SK-N-SH treated with all-trans-retinoic acid at 6 μM for 48 hours (cell line): Measurements from ENCODE around the gene DCAF7.

Experiments used
- ATAC-seq: fragments of 200-7000 bp; cut with Tn5 transposase; 3 replicates; pipeline ENCODE4 v1.9.1; 2020; ENCODE audit warnings: mild to moderate bottlenecking, moderate library complexity
- CSDC2 ChIP-seq: fragments of 250-450 bp; sonication (Bioruptor Pico); IDR thresholded peaks from 2 replicates; pipeline ENCODE4 v1.5.0; 2020; ENCODE audit warnings: mild to moderate bottlenecking, moderate library complexity
- CSRNP3 ChIP-seq: fragments of 250-450 bp; sonication (Bioruptor Pico); IDR thresholded peaks from 2 replicates; pipeline ENCODE4 v1.5.1; 2021; ENCODE audit warnings: mild to moderate bottlenecking, moderate library complexity
- ESRRG ChIP-seq: fragments of 250-450 bp; sonication (Bioruptor Pico); IDR thresholded peaks from 2 replicates; pipeline ENCODE4 v1.6.1; 2021; ENCODE audit warnings: mild to moderate bottlenecking
- GLIS3 ChIP-seq: fragments of 250-450 bp; sonication (Bioruptor Pico); IDR thresholded peaks from 2 replicates; pipeline ENCODE4 v1.5.0; 2020; ENCODE audit warnings: mild to moderate bottlenecking, moderate library complexity
- ISL1 ChIP-seq: fragments of 250-450 bp; sonication (Bioruptor Pico); IDR thresholded peaks from 2 replicates; pipeline ENCODE4 v2.1.2; 2022; ENCODE audit warnings: mild to moderate bottlenecking, moderate library complexity
- PATZ1 ChIP-seq: fragments of 250-450 bp; sonication (Bioruptor Pico); IDR thresholded peaks from 2 replicates; pipeline ENCODE4 v1.8.0; 2020; ENCODE audit warnings: mild to moderate bottlenecking, moderate library complexity, borderline replicate concordance
- POU6F1 ChIP-seq: fragments of 250-450 bp; sonication (Bioruptor Pico); IDR thresholded peaks from 2 replicates; pipeline ENCODE4 v1.8.0; 2021; ENCODE audit warnings: low read depth, mild to moderate bottlenecking, moderate library complexity, borderline replicate concordance
- PPARA ChIP-seq: fragments of 250-450 bp; sonication (Bioruptor Pico); IDR thresholded peaks from 2 replicates; pipeline ENCODE4 v1.5.0; 2020; ENCODE audit warnings: mild to moderate bottlenecking, borderline replicate concordance
- RARB ChIP-seq: fragments of 250-450 bp; sonication (Bioruptor Pico); IDR thresholded peaks from 2 replicates; pipeline ENCODE4 v1.8.0; 2021; ENCODE audit warnings: mild to moderate bottlenecking, moderate library complexity
- SNAI2 ChIP-seq: fragments of 250-450 bp; sonication (Bioruptor Pico); IDR thresholded peaks from 2 replicates; pipeline ENCODE4 v1.5.0; 2020; ENCODE audit warnings: mild to moderate bottlenecking, moderate library complexity
- TCF4 ChIP-seq: fragments of 250-450 bp; sonication (Bioruptor Pico); IDR thresholded peaks from 2 replicates; pipeline ENCODE4 v1.8.0; 2021; ENCODE audit warnings: mild to moderate bottlenecking, moderate library complexity, borderline replicate concordance
- TOX ChIP-seq: fragments of 250-450 bp; sonication (Bioruptor Pico); IDR thresholded peaks from 2 replicates; pipeline ENCODE4 v1.8.0; 2021; ENCODE audit warnings: mild to moderate bottlenecking, moderate library complexity, borderline replicate concordance
- ZC3H10 ChIP-seq: fragments of 250-450 bp; sonication (Bioruptor Pico); IDR thresholded peaks from 2 replicates; pipeline ENCODE4 v1.5.1; 2021; ENCODE audit warnings: mild to moderate bottlenecking, moderate library complexity
- ZFP3 ChIP-seq: fragments of 250-450 bp; sonication (Bioruptor Pico); IDR thresholded peaks from 2 replicates; pipeline ENCODE4 v1.5.0; 2020; ENCODE audit warnings: mild to moderate bottlenecking, moderate library complexity
- ZNF565 ChIP-seq: fragments of 450-650 bp; formaldehyde crosslinking; conservative IDR thresholded peaks from 2 replicates; pipeline ENCODE4 v1.5.0; 2020; ENCODE audit warnings: low read depth, mild to moderate bottlenecking, moderate library complexity
- ZNF8 ChIP-seq: fragments of 450-650 bp; formaldehyde crosslinking; IDR thresholded peaks from 2 replicates; pipeline ENCODE4 v1.5.0; 2020; ENCODE audit warnings: mild to moderate bottlenecking, moderate library complexity
- TF ChIP-seq, protein P1 (sequence below): fragments of 250-450 bp; sonication (Bioruptor Pico); IDR thresholded peaks from 2 replicates; pipeline ENCODE4 v1.5.0; 2020; ENCODE audit warnings: mild to moderate bottlenecking, moderate library complexity

DCAF7 gene

GRCh38 chr17:63538693-63539595 is 11.3 kb upstream of the DCAF7 start:
- no peak for TF ChIP-seq ZFP3
- TF ChIP-seq GLIS3: no peak
- TF ChIP-seq CSRNP3: no peak
- no peak for TF ChIP-seq ZC3H10 (CRISPR knock-in tag)
- no peak for TF ChIP-seq TOX
- TF ChIP-seq ISL1 (CRISPR knock-in tag): no peak
- TF ChIP-seq ZNF565: no peak
- TF ChIP-seq RARB (CRISPR knock-in tag): no peak
- TF ChIP-seq TCF4 (CRISPR knock-in tag): no peak
- TF ChIP-seq PPARA (CRISPR knock-in tag): no peak
- TF ChIP-seq SNAI2: no peak
- TF ChIP-seq CSDC2 (CRISPR knock-in tag): no peak
- no peak for TF ChIP-seq ESRRG
- TF ChIP-seq POU6F1 (CRISPR knock-in tag): no peak
- TF ChIP-seq, all 23 proteins: peak for 0
- no peak for ATAC-seq

- no peak for ATAC-seq
- no peak for TF ChIP-seq ZFP3
- TF ChIP-seq ZC3H10 (CRISPR knock-in tag): no peak
Observed at GRCh38 chr17:63540590-63540989, 9.7 kb upstream of the DCAF7 start.

- ATAC-seq: no peak
- no peak for TF ChIP-seq PATZ1 (CRISPR knock-in tag)
- no peak for TF ChIP-seq TCF4 (CRISPR knock-in tag)
- no peak for TF ChIP-seq ZNF8 (CRISPR knock-in tag)
- TF ChIP-seq, all 23 proteins: peak for 0
Observed at GRCh38 chr17:63542218-63542545, 8.1 kb upstream of the DCAF7 start.

- TF ChIP-seq ESRRG: no peak
- TF ChIP-seq CSDC2 (CRISPR knock-in tag): no peak
- TF ChIP-seq, protein P1, sequence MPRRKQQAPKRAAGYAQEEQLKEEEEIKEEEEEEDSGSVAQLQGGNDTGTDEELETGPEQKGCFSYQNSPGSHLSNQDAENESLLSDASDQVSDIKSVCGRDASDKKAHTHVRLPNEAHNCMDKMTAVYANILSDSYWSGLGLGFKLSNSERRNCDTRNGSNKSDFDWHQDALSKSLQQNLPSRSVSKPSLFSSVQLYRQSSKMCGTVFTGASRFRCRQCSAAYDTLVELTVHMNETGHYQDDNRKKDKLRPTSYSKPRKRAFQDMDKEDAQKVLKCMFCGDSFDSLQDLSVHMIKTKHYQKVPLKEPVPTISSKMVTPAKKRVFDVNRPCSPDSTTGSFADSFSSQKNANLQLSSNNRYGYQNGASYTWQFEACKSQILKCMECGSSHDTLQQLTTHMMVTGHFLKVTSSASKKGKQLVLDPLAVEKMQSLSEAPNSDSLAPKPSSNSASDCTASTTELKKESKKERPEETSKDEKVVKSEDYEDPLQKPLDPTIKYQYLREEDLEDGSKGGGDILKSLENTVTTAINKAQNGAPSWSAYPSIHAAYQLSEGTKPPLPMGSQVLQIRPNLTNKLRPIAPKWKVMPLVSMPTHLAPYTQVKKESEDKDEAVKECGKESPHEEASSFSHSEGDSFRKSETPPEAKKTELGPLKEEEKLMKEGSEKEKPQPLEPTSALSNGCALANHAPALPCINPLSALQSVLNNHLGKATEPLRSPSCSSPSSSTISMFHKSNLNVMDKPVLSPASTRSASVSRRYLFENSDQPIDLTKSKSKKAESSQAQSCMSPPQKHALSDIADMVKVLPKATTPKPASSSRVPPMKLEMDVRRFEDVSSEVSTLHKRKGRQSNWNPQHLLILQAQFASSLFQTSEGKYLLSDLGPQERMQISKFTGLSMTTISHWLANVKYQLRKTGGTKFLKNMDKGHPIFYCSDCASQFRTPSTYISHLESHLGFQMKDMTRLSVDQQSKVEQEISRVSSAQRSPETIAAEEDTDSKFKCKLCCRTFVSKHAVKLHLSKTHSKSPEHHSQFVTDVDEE (CRISPR knock-in tag): no peak
- TF ChIP-seq ZNF565: no peak
- TF ChIP-seq ZFP3: no peak
- no peak for TF ChIP-seq PPARA (CRISPR knock-in tag)
- TF ChIP-seq RARB (CRISPR knock-in tag): no peak
- no peak for ATAC-seq
Observed at GRCh38 chr17:63542942-63543821, 7.1 kb upstream of the DCAF7 start.
